Naive thymus-derived CD4-positive, alpha-beta T cell (primary cell): Measurements from ENCODE around the gene MPHOSPH8. TPM values are rescaled to one million over a fixed set of nuclear protein-coding genes. Genes with fewer than 3 reads are reported as not detected.
"Not testable (repeated sequence)": the region's sequence is repeated elsewhere in the genome, so short reads cannot be mapped to it uniquely, and the experiment has no call there.

Experiments used
- ATAC-seq: fragments of 150-1000 bp; cut with Tn5 transposase; 2 replicates; pipeline ENCODE4 v1.10.0; 2021; ENCODE audit warnings: mild to moderate bottlenecking, moderate library complexity
- CTCF ChIA-PET: fragments of 350-600 bp; sonication (Branson Sonifier 250); formaldehyde crosslinking; loops from one replicate; lab custom pipeline; 2021; ENCODE audit warnings: antibody characterized with exemption; lab: Charles Lee
- POLR2A ChIA-PET: fragments of 350-600 bp; sonication (Branson Sonifier 250); formaldehyde crosslinking; loops from one replicate; lab custom pipeline; 2021; ENCODE audit warnings: antibody characterized with exemption, inconsistent platforms; lab: Charles Lee
- DNase-seq, 9 donors: peaks; one replicate each; pipeline versions ENCODE4 v3.0.0 to v3.0.0-alpha.2; 2020 to 2022; ENCODE audit warnings: mixed read lengths in 1 of 9
- H3K27ac ChIP-seq: one replicate; pipeline ENCODE4 v1.7.0; 2013; ENCODE audit warnings: mild to moderate bottlenecking, low read depth, low read length, moderate library complexity
- H3K27me3 ChIP-seq, 2 donors: one replicate each; pipeline ENCODE4 v1.7.0; 2013; ENCODE audit warnings: low read length in 2 of 2, mild to moderate bottlenecking in 2 of 2, moderate library complexity in 2 of 2; ENCODE audit not compliant: control insufficient read depth in 2 of 2, insufficient read depth in 2 of 2
- H3K36me3 ChIP-seq, 3 experiments: 1 replicate in 2 of 3; 2 replicates in 1 of 3; pipeline ENCODE4 v1.7.0; 2013; ENCODE audit warnings: low read length in 3 of 3, mild to moderate bottlenecking in 3 of 3, moderate library complexity in 1 of 3; ENCODE audit not compliant: insufficient read depth in 3 of 3, control insufficient read depth in 2 of 3
- H3K4me1 ChIP-seq, 2 donors: one replicate each; pipeline ENCODE4 v1.7.0; 2013; ENCODE audit warnings: low read length in 2 of 2, mild to moderate bottlenecking in 2 of 2, moderate library complexity in 1 of 2; ENCODE audit not compliant: control insufficient read depth in 2 of 2, insufficient read depth in 2 of 2
- H3K4me3 ChIP-seq: 2 replicates; pipeline ENCODE4 v1.7.0; 2013; ENCODE audit warnings: mild to moderate bottlenecking, low read length
- H3K9me3 ChIP-seq, 3 experiments: 1 replicate in 2 of 3; 2 replicates in 1 of 3; pipeline ENCODE4 v1.7.0; 2013; ENCODE audit warnings: low read length in 3 of 3; ENCODE audit not compliant: control insufficient read depth in 2 of 3
- H3K27ac Mint-ChIP-seq, 9 donors: one replicate each; pipeline ENCODE4 v1.8.0; 2020 to 2022; ENCODE audit warnings: mixed read lengths in 9 of 9, mild to moderate bottlenecking in 8 of 9, moderate library complexity in 5 of 9, inconsistent platforms in 2 of 9
- H3K27me3 Mint-ChIP-seq, 5 donors: one replicate each; pipeline ENCODE4 v1.8.0; 2021 to 2022; ENCODE audit warnings: mixed read lengths in 5 of 5, mild to moderate bottlenecking in 1 of 5
- H3K36me3 Mint-ChIP-seq, 5 donors: one replicate each; pipeline ENCODE4 v1.8.0; 2020 to 2022; ENCODE audit warnings: mixed read lengths in 5 of 5, mild to moderate bottlenecking in 3 of 5, inconsistent platforms in 1 of 5
- H3K4me1 Mint-ChIP-seq, 7 donors: one replicate each; pipeline ENCODE4 v1.8.0; 2020 to 2022; ENCODE audit warnings: mixed read lengths in 7 of 7, mild to moderate bottlenecking in 3 of 7, inconsistent platforms in 1 of 7
- H3K4me3 Mint-ChIP-seq, 10 donors: one replicate each; pipeline ENCODE4 v1.8.0; 2020 to 2022; ENCODE audit warnings: mild to moderate bottlenecking in 10 of 10, mixed read lengths in 10 of 10, moderate library complexity in 6 of 10, inconsistent platforms in 2 of 10
- H3K9me3 Mint-ChIP-seq, 11 donors: one replicate each; pipeline ENCODE4 v1.8.0; 2020 to 2022; ENCODE audit warnings: mixed read lengths in 11 of 11, mild to moderate bottlenecking in 4 of 11, inconsistent platforms in 1 of 11, moderate library complexity in 1 of 11
- intact Hi-C, 2 donors: fragments of 100-400 bp; cut with micrococcal nuclease; formaldehyde crosslinking; loops; one replicate each; pipeline ENCODE4 v1.15.1; 2023
- polyA plus RNA-seq, 2 donors: library from polyadenylated mRNA; unstranded; fragments of 300-500 nt; fragmentation: Illumina TruSeq; gene quantifications; one replicate each; pipeline ENCODE4 v1.2.3, GENCODE V29; 2021
- total RNA-seq, 6 experiments: library from RNA in 5 of 6; stranded (reverse) in 5 of 6; gene quantifications; 1 replicate in 5 of 6; 2 replicates in 1 of 6; pipeline ENCODE4 v1.2.3 and lab custom pipeline; 2021 to 2026

Gene MPHOSPH8
- total and polyA plus RNA-seq, 7 experiments from 2014 or later = 14.3 to 131 (median 52.0) TPM

DNA sequence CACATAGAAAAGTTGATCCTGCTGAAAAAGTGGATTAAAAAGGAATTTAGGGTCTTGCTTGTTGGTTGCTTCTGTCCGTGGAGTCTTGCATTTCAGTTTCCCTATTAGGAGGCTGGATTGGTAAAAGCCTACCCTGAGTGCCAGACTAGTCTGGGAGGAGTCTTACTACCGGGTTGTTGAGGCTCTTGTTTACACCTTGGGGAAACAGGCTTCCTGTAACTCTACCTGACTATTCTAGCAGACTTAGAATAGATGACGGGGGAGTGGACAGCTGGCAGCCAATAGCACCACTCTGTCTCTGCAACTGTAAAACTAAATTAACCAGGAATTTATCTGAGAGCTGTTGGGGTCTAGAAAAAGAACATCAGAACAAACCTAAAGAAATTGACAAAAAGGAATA lies 11.3 kb upstream of the MPHOSPH8 start:
- no peaks in the 10 kb centered on the region for H3K4me1 ChIP-seq
- ChIA-PET CTCF (no interaction called here), POLR2A (no interaction called here)
- H3K4me3 ChIP-seq = no peak overlapping the region
- Mint-ChIP-seq H3K27ac (no peak overlapping the region), H3K27me3 (peaks cover 9 to 37% (median 33%) of the 10 kb centered on the region in 5 donors), H3K9me3 (peaks cover 0 to 14% (median 9%) of the 10 kb centered on the region in 11 donors), H3K36me3 (peaks cover 0 to 14% (median 10%) of the 10 kb centered on the region in 5 donors), H3K4me1 (no peaks in the 10 kb centered on the region), H3K4me3 (no peak overlapping the region)
- no peak for DNase-seq
- intact Hi-C loops = no loop called here
- H3K36me3 ChIP-seq = no peaks in the 10 kb centered on the region
- no peak for ATAC-seq
- no peaks in the 10 kb centered on the region for H3K9me3 ChIP-seq
- H3K27ac ChIP-seq = no peak overlapping the region
- H3K27me3 ChIP-seq = no peaks in the 10 kb centered on the region

GRCh38 chr13:19624265-19624664 lies 9.2 kb upstream of the MPHOSPH8 start:
- Mint-ChIP-seq H3K27me3 (peaks cover 19 to 41% (median 25%) of the 10 kb centered on the region in 5 donors), H3K9me3 (peaks cover 0 to 5% (median 0%) of the 10 kb centered on the region in 11 donors), H3K36me3 (peaks cover 0 to 5% (median 0%) of the 10 kb centered on the region in 5 donors), H3K4me3 (no peak overlapping the region), H3K4me1 (no peaks in the 10 kb centered on the region), H3K27ac (no peak overlapping the region)
- intact Hi-C loops = no loop called here
- no peak overlapping the region for H3K4me3 ChIP-seq
- ATAC-seq = no peak
- H3K4me1 ChIP-seq = no peaks in the 10 kb centered on the region
- no peaks in the 10 kb centered on the region for H3K27me3 ChIP-seq
- POLR2A ChIA-PET = no interaction called here
- H3K36me3 ChIP-seq = no peaks in the 10 kb centered on the region
- no peak overlapping the region for H3K27ac ChIP-seq
- CTCF ChIA-PET = no interaction called here
- H3K9me3 ChIP-seq = no peaks in the 10 kb centered on the region
- DNase-seq = no peak

DNA sequence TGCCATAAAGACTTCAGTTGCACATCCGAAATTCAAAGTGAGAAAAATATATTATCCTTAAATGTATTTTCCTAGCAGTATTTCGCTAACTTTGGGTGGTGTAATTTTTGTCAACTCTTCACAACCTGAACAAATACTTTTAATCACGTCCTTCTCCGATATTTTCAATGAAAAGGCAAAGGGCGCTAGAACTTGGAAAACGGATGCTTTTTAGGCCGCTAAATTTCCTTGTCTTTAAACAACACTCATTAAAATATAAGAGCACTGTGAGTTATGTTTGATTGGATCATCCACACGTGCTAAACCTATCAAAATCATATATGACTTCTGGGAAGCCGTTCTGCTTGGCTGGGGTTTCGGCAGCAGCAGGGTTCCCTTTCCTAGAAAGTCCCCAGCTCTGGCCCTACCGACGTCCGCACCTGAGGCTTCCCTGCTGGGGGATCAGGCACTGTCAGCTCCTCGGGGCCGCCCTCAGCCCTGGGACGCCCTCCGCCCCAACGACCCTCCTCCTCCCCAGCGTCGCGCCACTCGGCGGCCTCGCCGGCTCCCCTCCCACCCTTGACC lies 462 bp upstream of the MPHOSPH8 start:
- no peak for DNase-seq

DNA sequence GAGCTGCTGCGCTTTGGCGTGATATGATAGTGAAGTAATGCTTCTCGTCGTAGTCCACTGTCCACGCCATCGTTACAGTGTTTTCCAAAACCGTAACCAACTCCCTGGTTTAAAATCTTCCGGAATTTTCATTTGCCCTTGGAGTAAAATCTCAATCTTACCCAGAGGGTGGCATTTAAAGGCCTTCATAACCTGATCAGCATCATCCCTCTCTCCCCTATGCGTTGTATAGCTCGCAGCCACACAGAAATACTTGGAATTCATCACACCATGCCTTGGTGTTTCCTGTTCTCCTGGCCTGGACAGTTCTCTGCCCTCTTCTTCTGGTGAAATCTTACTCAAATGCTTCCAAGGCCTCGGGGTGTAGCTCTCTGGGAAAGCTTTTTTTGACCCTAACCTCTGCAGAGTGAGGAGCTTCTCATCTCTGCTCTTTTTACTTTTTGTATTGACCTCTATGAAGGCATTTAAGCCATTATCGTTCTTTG lies 839 bp downstream of the MPHOSPH8 start:
- H3K36me3 Mint-ChIP-seq = peaks cover 5 to 17% (median 10%) of the 10 kb centered on the region in 5 donors
- intact Hi-C loops = loop anchor here (5.0 to 10.0 kb wide), 4 partner anchors 931 to 1971 kb away; partner anchors contain the start of genes EEF1AKMT1 (in 1 of the 2), IFT88 (in 1 of the 2) and MICU2 (in 1 of the 2)
- ChIA-PET CTCF (interaction anchor here (0.6 kb wide), 2 partner anchors 69 to 229 kb away, joined by 3 read pairs; no protein-coding TSS in a partner anchor), POLR2A (interaction anchor here (1.2 to 2.6 kb wide), 6 partner anchors 9 to 230 kb away, joined by 3 to 33 read pairs (median 4); partner anchors contain the start of genes PSPC1 and ZMYM5)
- Histone ChIP-seq H3K27me3 (no peaks in the 10 kb centered on the region), H3K36me3 (peaks cover 0 to 7% (median 0%) of the 10 kb centered on the region in 3 experiments), H3K9me3 (no peaks in the 10 kb centered on the region), H3K4me3 (peak overlapping the region; percentile 83), H3K27ac (peak overlapping the region; percentile 91), H3K4me1 (peaks cover 20 to 29% of the 10 kb centered on the region in 2 donors)
- peaks cover 0 to 15% (median 4%) of the 10 kb centered on the region in 11 donors for H3K9me3 Mint-ChIP-seq
- H3K4me1 Mint-ChIP-seq = peaks cover 29 to 48% (median 40%) of the 10 kb centered on the region in 7 donors
- no peak for ATAC-seq
- DNase-seq = no peak
- H3K4me3 Mint-ChIP-seq = peak overlapping the region; percentile 96 to 100 (median 100)
- peak overlapping the region; percentile 98 to 100 (median 99) for H3K27ac Mint-ChIP-seq
- no peaks in the 10 kb centered on the region for H3K27me3 Mint-ChIP-seq

More for the DNA sequence above, 462 bp upstream of the MPHOSPH8 start:
- ChIA-PET POLR2A (interaction anchor here (0.8 to 2.6 kb wide), 6 partner anchors 46 to 1269 kb away, joined by 3 to 33 read pairs (median 4); partner anchors contain the start of genes PSPC1 and ZMYM5), CTCF (interaction anchor here (0.6 to 0.8 kb wide), 2 partner anchors 230 to 341 kb away, joined by 3 read pairs; partner anchors contain the start of gene ZMYM5)
- Histone ChIP-seq H3K27me3 (no peaks in the 10 kb centered on the region), H3K27ac (peak overlapping the region; percentile 91), H3K9me3 (no peaks in the 10 kb centered on the region), H3K4me3 (peak overlapping the region; percentile 83), H3K4me1 (peaks cover 20 to 26% of the 10 kb centered on the region in 2 donors), H3K36me3 (peaks cover 0 to 7% (median 0%) of the 10 kb centered on the region in 3 experiments)
- Mint-ChIP-seq H3K4me1 (peaks cover 24 to 38% (median 30%) of the 10 kb centered on the region in 7 donors), H3K36me3 (peaks cover 5 to 12% (median 7%) of the 10 kb centered on the region in 5 donors), H3K4me3 (peak overlapping the region; percentile 96 to 100 (median 100)), H3K9me3 (peaks cover 0 to 15% (median 5%) of the 10 kb centered on the region in 11 donors), H3K27me3 (peaks cover 0 to 3% (median 0%) of the 10 kb centered on the region in 5 donors), H3K27ac (peak overlapping the region; percentile 98 to 100 (median 99))
- intact Hi-C loops = loop anchor here (1.0 to 10.0 kb wide), 10 partner anchors 46 to 1972 kb away; partner anchors contain the start of genes EEF1AKMT1 (in 2 of the 2), IFT88 (in 1 of the 2), MICU2 (in 1 of the 2) and PSPC1 (in 1 of the 2)
- ATAC-seq = no peak

DNA sequence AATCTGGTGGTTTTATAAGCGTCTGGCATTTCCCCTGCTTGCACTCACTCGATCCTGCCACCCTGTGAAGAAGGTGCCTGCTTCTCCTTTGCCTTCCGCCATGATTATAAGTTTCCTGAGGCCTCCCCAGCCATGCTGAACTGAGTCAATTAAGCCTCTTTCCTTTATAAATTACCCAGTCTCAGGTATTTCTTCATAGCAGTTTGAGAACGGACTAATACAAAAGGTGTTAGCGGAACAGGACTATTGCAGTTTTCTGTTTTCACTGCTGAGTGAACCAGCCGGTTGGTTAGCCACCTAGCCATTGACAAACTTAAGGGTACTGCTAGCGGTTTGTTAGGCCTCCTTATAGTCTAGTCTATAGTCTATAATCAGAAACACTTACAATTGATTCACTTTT lies 2.5 kb downstream of the MPHOSPH8 start:
- H3K27ac ChIP-seq, DNase-seq, CTCF ChIA-PET, H3K27me3 ChIP-seq, H3K9me3 Mint-ChIP-seq, POLR2A ChIA-PET, H3K9me3 ChIP-seq, H3K36me3 ChIP-seq, H3K27me3 Mint-ChIP-seq, ATAC-seq: not testable (repeated sequence)
- Mint-ChIP-seq H3K36me3 (peaks cover 0 to 13% (median 7%) of the 10 kb centered on the region in 5 donors), H3K27ac (peak overlapping the region in 7 of 9 donors; percentile 41 to 81 (median 71)), H3K4me1 (peaks cover 34 to 64% (median 56%) of the 10 kb centered on the region in 7 donors), H3K4me3 (peak overlapping the region; percentile 73 to 100 (median 100))
- Histone ChIP-seq H3K4me3 (peak overlapping the region; percentile 20), H3K4me1 (peaks cover 25 to 29% of the 10 kb centered on the region in 2 donors)
- intact Hi-C loops = loop anchor here (10.0 kb wide), 2 partner anchors 929 to 1969 kb away; partner anchors contain the start of genes IFT88 (in 1 of the 2) and MICU2 (in 1 of the 2)

GRCh38 chr13:19643652-19644051 lies 10.2 kb downstream of the MPHOSPH8 start:
- Histone ChIP-seq H3K27ac (no peak overlapping the region), H3K4me1 (peaks cover 2 to 5% of the 10 kb centered on the region in 2 donors), H3K4me3 (no peak overlapping the region), H3K36me3 (peaks cover 15 to 40% (median 22%) of the 10 kb centered on the region in 3 experiments), H3K9me3 (no peaks in the 10 kb centered on the region), H3K27me3 (no peaks in the 10 kb centered on the region)
- ATAC-seq (no peak), DNase-seq (no peak)
- peaks cover 17 to 75% (median 69%) of the 10 kb centered on the region in 7 donors for H3K4me1 Mint-ChIP-seq
- peak overlapping the region in 1 of 9 donors; percentile 38 for H3K27ac Mint-ChIP-seq
- ChIA-PET CTCF (no interaction called here), POLR2A (interaction anchor here (0.9 kb wide), 1 partner anchor 10 kb away, joined by 4 read pairs; the partner anchor contains the start of gene MPHOSPH8)
- intact Hi-C loops = no loop called here
- peaks cover 17 to 44% (median 34%) of the 10 kb centered on the region in 5 donors for H3K36me3 Mint-ChIP-seq
- H3K4me3 Mint-ChIP-seq = no peak overlapping the region
- H3K9me3 Mint-ChIP-seq = no peaks in the 10 kb centered on the region
- no peaks in the 10 kb centered on the region for H3K27me3 Mint-ChIP-seq
